HepG2 (cell line): ENCODE results near the gene BCL2L1. TPM values are rescaled to one million over a fixed set of nuclear protein-coding genes. Genes with fewer than 3 reads are reported as not detected.
A peak's percentile ranks its signal among the peaks of the same experiment; 100 is the strongest.

Experiments used
- ARNT ChIP-seq: fragments of 450-650 bp; IDR thresholded peaks from 2 replicates; pipeline ENCODE4 v1.6.1; 2017
- CHD2 ChIP-seq: IDR thresholded peaks from 2 replicates; pipeline ENCODE4 v1.6.1; 2011; ENCODE audit warnings: low read depth, low read length, improper control_type of control experiment
- ELF4 ChIP-seq: sonication (generic); formaldehyde crosslinking; IDR thresholded peaks from 2 replicates; pipeline ENCODE4 v1.5.0; 2020; ENCODE audit warnings: missing genetic modification reagents, mild to moderate bottlenecking, moderate library complexity, borderline replicate concordance
- KDM1A ChIP-seq: IDR thresholded peaks from 2 replicates; pipeline ENCODE4 v1.6.1; 2016; ENCODE audit warnings: missing compliant biosample characterization
- PAXIP1 ChIP-seq: sonication (generic); formaldehyde crosslinking; conservative IDR thresholded peaks from 2 replicates; pipeline ENCODE4 v1.4.0; 2020; ENCODE audit warnings: mild to moderate bottlenecking, missing genetic modification reagents, moderate library complexity
- PLRG1 ChIP-seq: fragments of 450-650 bp; conservative IDR thresholded peaks from 2 replicates; pipeline ENCODE4 v1.6.1; 2016
- SNRNP70 ChIP-seq: fragments of 200-400 bp; formaldehyde crosslinking; IDR thresholded peaks from 2 replicates; pipeline ENCODE4 v1.6.1; 2017; ENCODE audit warnings: mild to moderate bottlenecking, low read depth, low read length, moderate library complexity
- TEAD2 ChIP-seq: sonication (generic); formaldehyde crosslinking; IDR thresholded peaks from 2 replicates; pipeline ENCODE4 v1.9.0; 2021; ENCODE audit warnings: missing genetic modification reagents
- ZKSCAN5 ChIP-seq: sonication (generic); formaldehyde crosslinking; IDR thresholded peaks from 2 replicates; pipeline ENCODE4 v1.5.1; 2020; ENCODE audit warnings: mild to moderate bottlenecking, missing genetic modification reagents
- ZNF3 ChIP-seq: IDR thresholded peaks from 2 replicates; pipeline ENCODE4 v1.7.0; 2017; ENCODE audit warnings: inconsistent platforms
- ZNF468 ChIP-seq: sonication (generic); formaldehyde crosslinking; IDR thresholded peaks from 2 replicates; pipeline ENCODE4 v1.8.0; 2022; ENCODE audit warnings: mild to moderate bottlenecking, moderate library complexity, missing genetic modification reagents
- ZNF597 ChIP-seq: sonication (generic); formaldehyde crosslinking; IDR thresholded peaks from 2 replicates; pipeline ENCODE4 v1.5.0; 2020; ENCODE audit warnings: missing genetic modification reagents
- polyA plus RNA-seq, 8 experiments: library from polyadenylated mRNA; depleted of rRNA in 3 of 8; stranded (reverse) in 7 of 8; unstranded in 1 of 8; fragments of >200 nt; fragmentation: Illumina TruSeq in 4 of 8; extraction: Trizol in 4 of 8; gene quantifications; 2 replicates each; pipeline versions ENCODE4 v1.2.1 to v1.2.3, GENCODE V29; 2011 to 2016; ENCODE audit warnings: low read depth in 4 of 8, missing spikeins in 1 of 8, mixed read lengths in 1 of 8; ENCODE audit not compliant: insufficient read depth in 1 of 8
- total RNA-seq, 5 experiments: library from RNA; depleted of rRNA; stranded (reverse); fragments of >200 nt; fragmentation: Illumina TruSeq; extraction: Trizol; gene quantifications; 2 replicates each; pipeline ENCODE4 v1.2.3, GENCODE V29; 2016; ENCODE audit warnings: low read depth in 1 of 5
- TF ChIP-seq, protein P1 (sequence below), 2 experiments: IDR thresholded peaks; 2 replicates each; pipeline ENCODE4 v1.6.1; 2011 to 2012; ENCODE audit warnings: low read length in 2 of 2, borderline replicate concordance in 1 of 2, low read depth in 1 of 2, mild to moderate bottlenecking in 1 of 2, moderate library complexity in 1 of 2
- TF ChIP-seq, protein P2 (sequence below): sonication (generic); formaldehyde crosslinking; IDR thresholded peaks from 2 replicates; pipeline ENCODE4 v1.5.0; 2020; ENCODE audit warnings: missing genetic modification reagents
- TF ChIP-seq, protein P3 (sequence below): sonication (generic); formaldehyde crosslinking; IDR thresholded peaks from 2 replicates; pipeline ENCODE4 v1.5.1; 2020; ENCODE audit warnings: mild to moderate bottlenecking, missing genetic modification reagents, moderate library complexity

Gene BCL2L1
- total and polyA plus RNA-seq, 2 of the 13 experiments (the other 11 are each of a cell fraction or from before 2014, with no cell fraction given) = 164 to 258 TPM

DNA sequence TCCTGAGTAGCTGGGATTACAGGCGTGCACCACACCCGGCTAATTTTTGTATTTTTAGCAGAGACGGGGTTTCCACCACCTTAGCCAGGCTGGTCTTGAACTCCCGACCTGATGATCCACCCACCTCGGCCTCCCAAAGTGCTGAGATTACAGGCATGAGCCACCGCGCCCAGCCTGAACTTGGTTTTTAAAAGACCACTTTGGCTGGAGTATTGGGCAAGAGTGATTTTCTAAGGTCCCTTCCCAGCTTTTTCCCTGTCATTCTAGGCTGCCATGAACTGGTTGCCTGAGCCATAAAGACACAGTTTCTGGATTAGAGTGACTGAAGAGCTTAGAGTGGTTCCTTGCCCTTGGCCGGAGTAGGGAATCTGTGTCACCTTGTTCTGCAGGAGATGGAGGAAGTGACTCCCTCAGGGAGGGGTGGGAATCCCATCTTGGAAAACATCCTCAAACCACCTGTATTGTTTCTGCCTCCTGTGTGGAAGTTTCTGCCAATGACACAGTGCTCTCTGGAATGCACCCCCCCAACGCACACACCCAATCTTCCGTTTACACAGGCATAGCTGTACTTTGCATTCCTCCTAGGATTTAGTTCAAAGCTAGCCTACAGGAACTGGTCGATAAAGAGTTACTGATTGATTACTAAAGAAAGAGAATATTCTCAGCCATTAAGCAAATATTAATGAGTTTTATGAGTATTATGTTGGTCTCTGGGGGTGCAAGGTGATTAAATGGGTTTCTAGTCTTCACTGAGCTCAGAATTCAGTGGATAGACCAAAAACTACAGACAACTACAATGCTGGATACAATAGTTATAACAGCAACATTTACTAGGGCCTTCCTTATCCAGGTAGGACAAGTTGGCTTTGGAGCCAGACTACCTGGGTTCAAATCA, 18.2 kb downstream of the BCL2L1 start (continued):
- TF ChIP-seq, protein P1, sequence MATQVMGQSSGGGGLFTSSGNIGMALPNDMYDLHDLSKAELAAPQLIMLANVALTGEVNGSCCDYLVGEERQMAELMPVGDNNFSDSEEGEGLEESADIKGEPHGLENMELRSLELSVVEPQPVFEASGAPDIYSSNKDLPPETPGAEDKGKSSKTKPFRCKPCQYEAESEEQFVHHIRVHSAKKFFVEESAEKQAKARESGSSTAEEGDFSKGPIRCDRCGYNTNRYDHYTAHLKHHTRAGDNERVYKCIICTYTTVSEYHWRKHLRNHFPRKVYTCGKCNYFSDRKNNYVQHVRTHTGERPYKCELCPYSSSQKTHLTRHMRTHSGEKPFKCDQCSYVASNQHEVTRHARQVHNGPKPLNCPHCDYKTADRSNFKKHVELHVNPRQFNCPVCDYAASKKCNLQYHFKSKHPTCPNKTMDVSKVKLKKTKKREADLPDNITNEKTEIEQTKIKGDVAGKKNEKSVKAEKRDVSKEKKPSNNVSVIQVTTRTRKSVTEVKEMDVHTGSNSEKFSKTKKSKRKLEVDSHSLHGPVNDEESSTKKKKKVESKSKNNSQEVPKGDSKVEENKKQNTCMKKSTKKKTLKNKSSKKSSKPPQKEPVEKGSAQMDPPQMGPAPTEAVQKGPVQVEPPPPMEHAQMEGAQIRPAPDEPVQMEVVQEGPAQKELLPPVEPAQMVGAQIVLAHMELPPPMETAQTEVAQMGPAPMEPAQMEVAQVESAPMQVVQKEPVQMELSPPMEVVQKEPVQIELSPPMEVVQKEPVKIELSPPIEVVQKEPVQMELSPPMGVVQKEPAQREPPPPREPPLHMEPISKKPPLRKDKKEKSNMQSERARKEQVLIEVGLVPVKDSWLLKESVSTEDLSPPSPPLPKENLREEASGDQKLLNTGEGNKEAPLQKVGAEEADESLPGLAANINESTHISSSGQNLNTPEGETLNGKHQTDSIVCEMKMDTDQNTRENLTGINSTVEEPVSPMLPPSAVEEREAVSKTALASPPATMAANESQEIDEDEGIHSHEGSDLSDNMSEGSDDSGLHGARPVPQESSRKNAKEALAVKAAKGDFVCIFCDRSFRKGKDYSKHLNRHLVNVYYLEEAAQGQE (IDR thresholded peaks at IDR 0.05; ENCODE audit: borderline replicate concordance in 1 of 2, low read depth in 1 of 2, low read length in 2 of 2) = peak in 1 of 2 experiments; percentile 86; a peak in 2 of 4 replicates
- no peak for TF ChIP-seq PLRG1
- TF ChIP-seq PAXIP1 (CRISPR knock-in tag) = peak; percentile 100
- no peak for TF ChIP-seq CHD2
- peak; percentile 80 for TF ChIP-seq ZNF468 (CRISPR knock-in tag)
- TF ChIP-seq KDM1A (CRISPR knock-in tag) = peak; percentile 96
- TF ChIP-seq ZNF597 = 0 out of 2 replicates have a peak, but pooled peaks have one; percentile 86
- peak; percentile 80; the same call in 1 of the 2 replicates for TF ChIP-seq ZKSCAN5 (CRISPR knock-in tag)
- TF ChIP-seq ARNT = no peak
- TF ChIP-seq TEAD2 (CRISPR knock-in tag) = peak; percentile 95
- TF ChIP-seq ZNF3 = peak; percentile 75; the same call in 1 of the 2 replicates
- peak; percentile 64; the same call in 1 of the 2 replicates for TF ChIP-seq ELF4 (CRISPR knock-in tag)
- TF ChIP-seq, protein P2, sequence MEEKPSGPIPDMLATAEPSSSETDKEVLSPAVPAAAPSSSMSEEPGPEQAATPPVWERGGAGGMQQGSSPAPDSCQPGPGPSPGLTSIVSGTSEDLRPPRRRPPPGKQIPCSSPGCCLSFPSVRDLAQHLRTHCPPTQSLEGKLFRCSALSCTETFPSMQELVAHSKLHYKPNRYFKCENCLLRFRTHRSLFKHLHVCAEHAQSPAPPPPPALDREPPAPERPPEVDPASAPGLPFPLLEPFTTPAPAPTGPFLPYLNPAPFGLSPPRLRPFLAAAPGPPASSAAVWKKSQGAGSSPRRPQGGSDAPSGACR = peak; percentile 100
- TF ChIP-seq, protein P3, sequence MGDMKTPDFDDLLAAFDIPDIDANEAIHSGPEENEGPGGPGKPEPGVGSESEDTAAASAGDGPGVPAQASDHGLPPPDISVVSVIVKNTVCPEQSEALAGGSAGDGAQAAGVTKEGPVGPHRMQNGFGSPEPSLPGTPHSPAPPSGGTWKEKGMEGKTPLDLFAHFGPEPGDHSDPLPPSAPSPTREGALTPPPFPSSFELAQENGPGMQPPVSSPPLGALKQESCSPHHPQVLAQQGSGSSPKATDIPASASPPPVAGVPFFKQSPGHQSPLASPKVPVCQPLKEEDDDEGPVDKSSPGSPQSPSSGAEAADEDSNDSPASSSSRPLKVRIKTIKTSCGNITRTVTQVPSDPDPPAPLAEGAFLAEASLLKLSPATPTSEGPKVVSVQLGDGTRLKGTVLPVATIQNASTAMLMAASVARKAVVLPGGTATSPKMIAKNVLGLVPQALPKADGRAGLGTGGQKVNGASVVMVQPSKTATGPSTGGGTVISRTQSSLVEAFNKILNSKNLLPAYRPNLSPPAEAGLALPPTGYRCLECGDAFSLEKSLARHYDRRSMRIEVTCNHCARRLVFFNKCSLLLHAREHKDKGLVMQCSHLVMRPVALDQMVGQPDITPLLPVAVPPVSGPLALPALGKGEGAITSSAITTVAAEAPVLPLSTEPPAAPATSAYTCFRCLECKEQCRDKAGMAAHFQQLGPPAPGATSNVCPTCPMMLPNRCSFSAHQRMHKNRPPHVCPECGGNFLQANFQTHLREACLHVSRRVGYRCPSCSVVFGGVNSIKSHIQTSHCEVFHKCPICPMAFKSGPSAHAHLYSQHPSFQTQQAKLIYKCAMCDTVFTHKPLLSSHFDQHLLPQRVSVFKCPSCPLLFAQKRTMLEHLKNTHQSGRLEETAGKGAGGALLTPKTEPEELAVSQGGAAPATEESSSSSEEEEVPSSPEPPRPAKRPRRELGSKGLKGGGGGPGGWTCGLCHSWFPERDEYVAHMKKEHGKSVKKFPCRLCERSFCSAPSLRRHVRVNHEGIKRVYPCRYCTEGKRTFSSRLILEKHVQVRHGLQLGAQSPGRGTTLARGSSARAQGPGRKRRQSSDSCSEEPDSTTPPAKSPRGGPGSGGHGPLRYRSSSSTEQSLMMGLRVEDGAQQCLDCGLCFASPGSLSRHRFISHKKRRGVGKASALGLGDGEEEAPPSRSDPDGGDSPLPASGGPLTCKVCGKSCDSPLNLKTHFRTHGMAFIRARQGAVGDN (CRISPR knock-in tag) = peak; percentile 90
- no peak for TF ChIP-seq SNRNP70
